Measurements from ENCODE around the gene ST6GALNAC4.

GRCh38 chr9:127923046-127923445 lies 6.2 kb upstream of the ST6GALNAC4 start:
- TF ChIP-seq CTCF (IDR thresholded peaks at IDR 0.05) (no peak), ATF2 (CRISPR knock-in tag; IDR thresholded peaks at IDR 0.05; ENCODE audit: borderline replicate concordance, low read depth) (no peak), SMAD4 (CRISPR knock-in tag; IDR thresholded peaks at IDR 0.05) (no peak), TCF7 (CRISPR knock-in tag; IDR thresholded peaks at IDR 0.05; ENCODE audit: low read depth) (no peak), ZNF121 (CRISPR knock-in tag; IDR thresholded peaks at IDR 0.05) (no peak), MAX (CRISPR knock-in tag; IDR thresholded peaks at IDR 0.05) (no peak), SMAD3 (CRISPR knock-in tag; IDR thresholded peaks at IDR 0.05; ENCODE audit: borderline replicate concordance) (no peak)

All from WTC11 (cell line).